Lower leg skin (tissue), 4 donors: Measurements from ENCODE around the gene TNFSF15. TPM values are rescaled to one million over a fixed set of nuclear protein-coding genes. Genes with fewer than 3 reads are reported as not detected.

Source experiments
- DNase-seq, 2 donors: peaks; one replicate each; pipeline ENCODE4 v3.0.0-alpha.2; 2019; ENCODE audit warnings: low spot score in 2 of 2
- H3K4me3 ChIP-seq: fragments of 200-600 bp; sonication (generic); 2 replicates; pipeline ENCODE4 v1.5.1; 2017; ENCODE audit warnings: mild to moderate bottlenecking, low read depth; ENCODE audit not compliant: poor library complexity, severe bottlenecking
- CTCF ChIP-seq, 3 donors: fragments of 450-650 bp; IDR thresholded peaks; one replicate each; pipeline ENCODE4 v1.5.1; 2016; ENCODE audit warnings: antibody characterized with exemption in 3 of 3, mild to moderate bottlenecking in 3 of 3, moderate library complexity in 2 of 3
- POLR2A ChIP-seq, 2 donors: fragments of 450-650 bp; IDR thresholded peaks; one replicate each; pipeline ENCODE4 v1.6.1; 2016 to 2017; ENCODE audit warnings: antibody characterized with exemption in 2 of 2, mild to moderate bottlenecking in 1 of 2, moderate library complexity in 1 of 2
- WGBS, 2 donors: methylation state at CpG; one replicate each; pipeline ENCODE4 v1.1.5; 2018; 5-methylcytosine and 5-hydroxymethylcytosine counted together
- intact Hi-C: fragments of 100-400 bp; cut with DNase I; formaldehyde crosslinking; loops from one replicate; pipeline ENCODE4 v1.15.0; 2023; ENCODE audit warnings: low total_unique reads
- total RNA-seq, 4 donors: library from RNA; depleted of rRNA; stranded (reverse); fragments of >200 nt; gene quantifications; one replicate each; pipeline ENCODE4 v1.1.0, GENCODE V29; 2016

TNFSF15 gene
- total RNA-seq, 4 donors from 2014 or later, result 0.08 to 0.88 (median 0.26) TPM; not detected in 1

GRCh38 chr9:114844766-114845165, 38.9 kb upstream of the TNFSF15 start:
- WGBS, 2 donors, result 34 to 40% methylated on average over 3 of the region's 3 CpGs
- H3K4me3 ChIP-seq, result no peak overlapping the region
- no peak for DNase-seq
- intact Hi-C loops, result no loop called here
- no peak for TF ChIP-seq POLR2A (IDR thresholded peaks at IDR 0.05)
- TF ChIP-seq CTCF (IDR thresholded peaks at IDR 0.05), result no peak

GRCh38 chr9:114837923-114838322, 32.1 kb upstream of the TNFSF15 start:
- no peak for DNase-seq
- TF ChIP-seq POLR2A (IDR thresholded peaks at IDR 0.05), result no peak
- no peak for TF ChIP-seq CTCF (IDR thresholded peaks at IDR 0.05)
- intact Hi-C loops, result no loop called here
- H3K4me3 ChIP-seq, result no peak overlapping the region

- intact Hi-C loops, result no loop called here
- WGBS, 2 donors, result 81 to 92% methylated on average over 3 of the region's 3 CpGs
Measured at GRCh38 chr9:114836769-114837168, 30.9 kb upstream of the TNFSF15 start.

GRCh38 chr9:114834386-114834785, 28.5 kb upstream of the TNFSF15 start:
- no peak for DNase-seq
- intact Hi-C loops, result no loop called here
- no peak overlapping the region for H3K4me3 ChIP-seq
- TF ChIP-seq CTCF (IDR thresholded peaks at IDR 0.05), result no peak
- TF ChIP-seq POLR2A (IDR thresholded peaks at IDR 0.05), result no peak

More at GRCh38 chr9:114836769-114837168, 30.9 kb upstream of the TNFSF15 start:
- no peak for DNase-seq
- no peak overlapping the region for H3K4me3 ChIP-seq
- TF ChIP-seq CTCF (IDR thresholded peaks at IDR 0.05) (no peak), POLR2A (IDR thresholded peaks at IDR 0.05) (no peak)

- intact Hi-C loops, result no loop called here
- no peak overlapping the region for H3K4me3 ChIP-seq
- no peak for DNase-seq
- WGBS, 2 donors, result 47 to 63% methylated on average over 1 of the region's 1 CpG
- TF ChIP-seq POLR2A (IDR thresholded peaks at IDR 0.05) (no peak), CTCF (IDR thresholded peaks at IDR 0.05) (no peak)
Measured at GRCh38 chr9:114830546-114830945, 24.7 kb upstream of the TNFSF15 start.
